NCI-H1105 treated with DMSO at 0.1 percent for 48 hours (cell line): ENCODE measurements around the gene OVOL2.
"Not testable (repeated sequence)": the region's sequence is repeated elsewhere in the genome, so short reads cannot be mapped to it uniquely, and the experiment has no call there.

Experiments used
- DNase-seq: peaks from one replicate; lab custom pipeline; 2025; lab: John Stamatoyannopoulos, UW

The OVOL2 gene

DNA sequence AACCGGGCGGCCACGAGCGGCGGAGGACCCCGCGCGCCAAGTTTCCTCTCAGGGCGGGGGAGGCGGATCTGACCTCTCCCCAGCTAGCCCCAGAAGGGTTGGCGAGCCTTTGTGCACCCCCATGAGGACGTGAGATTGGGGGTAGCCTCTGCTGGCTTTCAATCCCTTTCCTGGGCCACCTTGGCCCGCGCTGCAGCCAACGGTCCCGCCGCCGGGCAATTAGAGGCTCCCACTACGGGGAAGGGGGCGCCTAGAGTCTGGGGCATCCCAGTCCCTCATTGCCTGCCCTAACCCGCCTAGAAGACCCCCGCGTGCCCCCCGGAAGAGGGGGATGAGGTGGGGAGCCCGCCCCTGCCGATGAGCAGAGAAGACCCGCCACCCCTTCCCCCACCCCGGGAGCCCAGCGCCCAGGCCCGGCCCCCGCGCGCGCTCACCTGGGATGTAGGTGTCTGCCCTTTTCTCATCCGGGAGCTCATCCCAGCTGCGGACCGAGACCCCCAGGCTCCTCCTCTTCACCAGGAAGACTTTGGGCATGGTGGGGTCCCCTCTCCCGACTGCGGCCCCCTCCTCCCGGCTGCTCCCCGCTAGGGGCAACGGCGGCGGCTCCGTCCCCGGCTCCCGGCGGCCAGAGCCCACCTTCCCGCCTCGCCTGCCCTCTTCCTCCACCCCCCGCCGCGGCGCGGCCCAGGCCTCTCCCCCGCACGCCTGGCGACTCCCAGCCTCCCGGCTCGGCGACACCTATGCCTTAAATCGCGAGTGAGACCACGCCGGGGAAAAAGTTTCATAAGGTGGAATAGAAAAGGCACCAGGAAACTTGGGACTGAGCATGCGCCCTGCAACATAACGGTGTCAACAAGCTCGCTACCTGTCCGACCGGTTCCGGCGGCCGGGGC lies at the start of gene OVOL2:
Gene OVOL2 (minus strand): TSS at position 816 of the 893 bp plus-strand sequence. CDS start 282 bp downstream, at position 534.
- DNase-seq = peak; percentile 80

DNA sequence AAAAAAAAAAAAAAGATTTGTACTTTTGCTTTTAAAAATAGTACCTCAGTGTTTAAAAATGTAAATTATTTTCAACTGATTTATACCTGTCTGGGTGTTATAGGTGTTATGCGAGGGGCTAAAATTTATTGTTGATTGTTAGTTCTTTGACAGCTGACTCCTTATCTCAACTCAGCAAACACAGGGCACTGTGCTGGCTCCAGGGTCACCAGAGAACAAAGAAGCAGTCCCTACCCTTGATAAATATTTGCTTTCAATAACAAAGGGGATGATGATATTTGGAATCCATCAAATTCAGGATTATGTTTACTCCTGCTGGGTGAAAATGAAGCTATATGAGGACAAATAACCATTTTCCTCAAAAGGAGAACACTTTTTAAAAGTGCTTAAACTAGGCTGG lies 45.8 kb upstream of the OVOL2 start:
- no peak for DNase-seq

DNA sequence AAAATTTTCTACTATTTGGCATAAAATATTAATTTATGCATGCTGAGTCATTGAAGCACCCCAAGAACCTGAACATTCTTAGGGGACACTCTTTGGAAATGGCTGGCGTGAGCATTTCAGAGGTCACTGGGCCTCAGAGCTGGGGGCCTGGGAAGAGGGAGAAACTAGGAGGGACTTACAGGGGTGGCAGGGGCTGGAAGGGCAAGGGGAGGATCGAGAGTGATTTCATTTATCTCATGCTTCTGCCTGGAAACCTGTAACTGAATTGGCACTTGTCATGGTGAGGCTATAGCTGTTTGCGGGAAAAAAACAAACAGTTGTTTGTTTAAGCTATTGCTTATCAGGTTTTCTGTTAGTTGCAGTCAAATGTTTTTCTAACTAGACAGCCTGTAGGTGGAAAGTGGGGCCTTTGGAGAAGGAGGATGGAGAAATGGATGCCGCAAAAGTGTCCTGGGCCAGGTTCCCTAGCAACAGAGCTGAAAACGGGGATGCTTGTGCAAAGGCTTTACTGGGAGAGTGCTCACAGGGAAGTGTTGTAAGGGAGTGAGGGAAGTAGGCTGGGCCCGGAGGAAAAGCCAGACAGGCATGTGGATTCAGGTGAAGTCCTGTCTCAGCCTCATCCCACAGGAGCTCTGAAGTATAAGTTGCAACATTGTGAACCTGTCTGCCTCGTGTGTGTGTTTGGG lies 43.6 kb upstream of the OVOL2 start:
- no peak for DNase-seq

DNA sequence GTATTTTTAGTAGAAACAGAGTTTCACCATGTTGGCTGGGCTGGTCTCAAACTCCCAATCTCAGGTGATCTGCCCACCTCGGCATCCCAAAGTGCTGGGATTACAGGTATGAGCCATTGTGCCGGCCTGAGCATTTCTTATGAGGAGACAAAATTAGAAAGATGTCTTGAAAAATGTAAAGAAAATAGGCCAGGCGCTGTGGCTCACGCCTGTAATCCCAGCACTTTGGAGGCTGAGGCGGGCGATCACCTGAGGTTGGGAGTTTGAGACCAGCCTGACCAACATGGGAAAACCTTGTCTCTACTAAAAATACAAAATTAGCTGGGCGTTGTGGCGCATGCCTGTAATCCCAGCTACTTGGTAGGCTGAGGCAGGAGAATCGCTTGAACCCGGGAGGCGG lies 42.9 kb upstream of the OVOL2 start:
- DNase-seq = not testable (repeated sequence)

DNA sequence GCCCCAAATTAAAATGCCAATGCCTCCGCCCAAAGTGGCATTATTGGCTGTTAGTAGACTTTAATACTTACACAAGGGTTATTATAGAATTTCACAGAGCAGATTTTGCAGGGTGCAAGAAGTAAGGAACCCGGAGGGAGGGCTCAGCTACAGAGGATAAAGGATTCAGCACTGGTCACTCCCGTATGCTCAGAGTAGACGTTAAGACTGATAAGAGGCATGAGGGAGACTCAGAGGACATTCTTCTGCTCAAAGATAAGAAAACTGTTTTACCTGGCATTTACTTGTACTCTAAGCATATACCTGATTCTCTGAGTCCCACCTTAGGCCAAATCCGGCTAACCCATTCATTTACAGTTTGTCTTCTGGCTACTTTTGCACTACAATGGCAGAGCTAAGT lies 36.5 kb upstream of the OVOL2 start:
- DNase-seq = no peak

DNA sequence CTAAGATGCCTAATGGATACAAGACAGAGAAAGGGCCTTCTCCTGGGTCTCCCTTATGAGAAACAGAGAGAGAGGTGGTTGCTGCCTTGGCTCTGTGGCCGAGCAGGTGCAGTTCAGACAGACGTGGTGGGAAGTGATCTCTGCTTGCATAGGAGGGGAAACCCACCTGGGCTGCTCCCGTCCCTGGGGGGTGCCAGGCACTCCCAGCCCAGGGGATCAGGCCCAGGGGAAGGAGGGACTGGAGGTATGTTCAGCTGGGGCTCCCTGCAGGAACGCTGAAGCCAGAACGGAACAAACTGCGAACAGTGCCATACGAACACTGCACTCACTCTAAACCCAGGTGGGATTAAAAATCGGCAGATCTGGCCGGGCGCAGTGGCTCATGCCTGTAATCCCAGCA lies 35.7 kb upstream of the OVOL2 start:
- no peak for DNase-seq

DNA sequence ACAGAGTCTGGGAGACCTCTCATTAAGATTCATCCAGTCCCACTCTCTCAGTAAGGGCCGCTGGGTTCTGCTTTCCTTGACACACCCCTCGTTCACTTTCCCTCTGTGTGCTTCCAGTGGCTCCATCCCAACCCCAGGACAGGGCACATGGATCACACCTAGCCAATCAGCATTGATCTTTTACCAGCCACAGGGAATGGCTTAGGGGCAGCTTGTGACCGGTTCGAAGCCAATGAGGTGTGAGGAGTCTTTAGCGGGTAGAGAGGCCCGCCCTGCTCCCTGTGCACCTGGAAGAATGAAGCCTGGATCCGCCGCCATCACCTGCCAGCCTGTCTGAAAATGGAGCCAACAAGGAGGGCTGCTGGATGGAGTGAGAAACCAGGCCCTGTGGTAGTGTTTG lies 35.2 kb upstream of the OVOL2 start:
- no peak for DNase-seq

DNA sequence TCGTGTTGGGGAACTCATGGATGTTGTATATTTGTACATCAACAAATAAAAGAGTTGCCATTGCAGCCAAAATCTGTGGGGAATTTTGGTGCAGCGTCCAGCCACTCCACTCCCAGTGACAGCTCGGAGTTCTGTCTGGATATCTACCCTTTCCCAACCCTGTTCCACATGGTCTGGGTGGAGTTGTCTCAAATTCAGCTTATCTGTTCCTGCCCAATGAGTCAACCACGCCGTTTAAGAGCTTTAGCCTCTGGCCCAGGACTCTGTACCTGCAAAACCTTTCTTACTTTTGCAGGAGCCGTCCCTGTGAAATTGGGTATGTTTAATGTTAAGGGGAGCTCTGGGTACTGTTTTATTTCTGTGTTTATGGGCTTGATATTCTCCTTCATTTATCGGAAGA lies 33.9 kb upstream of the OVOL2 start:
- DNase-seq = no peak

DNA sequence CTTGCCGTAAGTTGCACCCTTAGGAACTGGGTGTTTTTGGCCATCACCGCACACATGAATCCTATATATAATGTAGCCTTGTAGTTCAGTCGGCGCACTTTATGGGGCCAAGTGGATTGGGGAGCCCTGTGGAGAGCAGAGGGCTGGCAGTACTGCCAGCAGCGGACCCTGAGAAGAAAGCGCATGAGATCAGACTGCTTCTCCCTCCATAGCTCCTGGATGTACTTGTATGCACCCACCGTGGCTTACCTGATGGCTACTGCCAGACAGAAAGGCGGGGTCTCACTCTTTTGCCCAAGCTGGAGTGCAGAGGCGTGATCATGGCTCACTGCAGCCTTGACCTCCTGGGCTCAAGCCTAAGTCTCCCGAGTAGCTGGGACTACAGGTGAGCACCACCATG lies 32.8 kb upstream of the OVOL2 start:
- no peak for DNase-seq

DNA sequence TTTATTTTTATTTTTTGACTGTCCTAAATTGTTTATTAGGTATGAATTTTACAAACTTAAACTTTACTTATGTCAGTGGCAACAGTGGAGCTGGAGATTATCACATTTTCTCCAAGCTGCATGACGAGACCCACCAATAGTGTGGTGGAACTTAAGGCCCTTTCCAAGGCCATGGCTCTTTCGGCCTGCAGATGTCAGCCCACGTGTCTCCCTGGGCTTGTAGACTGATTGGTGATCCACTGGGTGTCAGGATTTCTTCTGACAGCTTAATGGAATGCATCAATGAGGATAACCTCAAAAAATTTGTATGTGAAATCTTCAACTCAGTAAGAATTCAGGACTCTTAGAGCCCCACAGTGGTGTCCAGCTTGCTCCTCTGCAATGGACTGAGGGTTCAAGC lies 32.3 kb upstream of the OVOL2 start:
- DNase-seq = no peak

DNA sequence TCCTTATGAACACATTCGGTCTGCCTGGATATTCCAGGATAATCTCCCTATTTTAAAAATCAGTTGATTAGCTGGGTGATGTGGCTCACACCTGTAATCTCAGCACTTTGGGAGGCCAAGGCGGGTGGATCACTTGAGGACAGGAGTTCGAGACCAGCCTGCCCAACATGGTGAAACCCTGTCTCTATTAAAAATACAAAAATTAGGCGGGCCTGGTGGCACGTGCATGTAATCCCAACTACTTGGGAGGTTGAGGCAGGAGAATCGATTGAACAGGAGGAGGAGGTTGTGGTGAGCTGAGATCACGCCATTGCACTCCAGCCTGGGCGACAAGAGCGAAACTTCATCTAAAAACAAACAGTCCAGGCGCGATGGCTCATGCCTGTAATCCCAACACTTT lies 31.1 kb upstream of the OVOL2 start:
- not testable (repeated sequence) for DNase-seq

DNA sequence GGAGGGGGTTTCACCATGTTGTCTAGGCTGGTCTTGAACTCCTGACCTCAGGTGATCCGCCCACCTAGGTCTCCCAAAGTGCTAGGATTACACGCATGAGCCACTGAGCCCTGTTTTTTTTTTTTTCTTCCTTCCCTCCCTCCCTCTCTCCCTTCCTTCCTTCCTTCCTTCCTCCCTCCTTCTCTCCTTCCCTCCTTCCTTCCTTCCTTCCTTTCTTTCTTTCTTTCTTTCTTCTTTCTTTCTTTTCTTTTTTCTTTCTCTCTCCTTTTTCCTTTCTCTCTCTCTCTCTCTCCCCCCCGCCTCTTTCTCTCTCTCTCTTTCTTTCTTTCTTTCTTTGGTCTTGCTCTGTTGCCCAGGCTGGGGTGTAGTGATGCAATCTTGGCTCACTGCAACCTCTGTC lies 30.6 kb upstream of the OVOL2 start:
- DNase-seq = not testable (repeated sequence)

DNA sequence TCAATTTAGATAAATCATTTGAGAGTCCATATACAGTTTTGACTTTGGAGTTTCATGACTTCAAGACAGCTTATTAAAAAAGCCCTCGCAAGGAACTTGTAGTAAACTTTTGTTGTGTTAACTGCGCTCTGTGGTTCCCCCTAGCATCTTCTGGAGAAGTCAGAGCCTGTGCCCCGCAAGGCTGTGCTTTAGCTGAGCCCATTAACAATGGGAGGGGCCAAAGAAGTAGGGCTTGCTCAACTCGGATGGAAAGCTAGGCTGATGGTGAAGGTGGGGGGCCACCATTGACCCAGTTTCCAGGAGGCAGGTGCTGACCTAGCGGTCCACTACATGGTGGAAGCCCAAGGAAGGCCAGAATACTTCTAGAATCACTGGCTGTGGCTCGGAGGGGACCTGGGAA lies 29.3 kb upstream of the OVOL2 start:
- DNase-seq = no peak

DNA sequence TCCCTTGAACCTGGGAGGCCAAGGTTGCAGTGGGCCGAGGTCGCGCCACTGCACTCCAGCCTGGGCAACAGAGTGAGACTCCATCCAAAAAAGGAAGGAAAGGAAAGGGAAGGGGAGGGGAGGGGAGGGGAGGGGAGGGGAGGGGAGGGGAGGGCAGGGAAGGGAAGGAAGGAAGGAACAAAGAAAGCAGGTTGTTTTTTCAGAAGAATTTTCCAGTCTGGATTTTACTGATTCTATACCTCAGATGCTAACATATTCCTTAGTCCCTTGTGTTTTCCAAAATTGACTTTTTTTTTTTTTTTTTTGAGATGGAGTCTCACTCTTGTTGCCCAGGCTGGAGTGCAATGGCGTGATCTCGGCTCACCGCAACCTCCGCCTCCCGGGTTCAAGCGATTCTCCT lies 23.1 kb upstream of the OVOL2 start:
- DNase-seq = not testable (repeated sequence)

DNA sequence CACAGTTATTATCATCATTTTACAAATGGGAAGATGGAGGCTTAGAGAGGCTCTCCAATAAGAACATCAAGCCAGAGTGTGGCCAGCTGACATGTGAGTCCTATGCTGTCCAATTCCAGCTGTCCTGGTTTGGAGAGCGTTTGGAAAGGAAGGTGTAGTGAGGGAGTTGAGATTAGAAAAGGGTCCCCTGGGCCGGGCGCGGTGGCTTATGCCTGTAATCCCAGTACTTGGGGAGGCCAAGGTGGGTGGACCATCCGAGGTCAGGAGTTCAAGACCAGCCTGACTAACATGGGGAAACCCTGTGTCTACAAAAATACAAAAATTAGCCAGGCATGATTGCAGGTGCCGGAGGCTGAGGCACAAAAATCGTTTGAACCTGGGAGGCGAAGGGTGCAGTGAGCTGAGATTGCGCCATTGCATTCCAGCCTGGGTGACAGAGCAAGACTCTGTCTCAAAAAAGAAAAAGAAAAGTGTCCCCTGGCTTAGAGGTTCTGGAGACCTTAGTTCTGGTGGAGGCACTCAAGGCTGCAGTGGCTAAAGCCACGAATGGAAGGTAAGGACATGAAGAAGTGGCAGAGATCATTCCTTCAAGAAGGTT lies 22.1 kb upstream of the OVOL2 start:
- DNase-seq = no peak

DNA sequence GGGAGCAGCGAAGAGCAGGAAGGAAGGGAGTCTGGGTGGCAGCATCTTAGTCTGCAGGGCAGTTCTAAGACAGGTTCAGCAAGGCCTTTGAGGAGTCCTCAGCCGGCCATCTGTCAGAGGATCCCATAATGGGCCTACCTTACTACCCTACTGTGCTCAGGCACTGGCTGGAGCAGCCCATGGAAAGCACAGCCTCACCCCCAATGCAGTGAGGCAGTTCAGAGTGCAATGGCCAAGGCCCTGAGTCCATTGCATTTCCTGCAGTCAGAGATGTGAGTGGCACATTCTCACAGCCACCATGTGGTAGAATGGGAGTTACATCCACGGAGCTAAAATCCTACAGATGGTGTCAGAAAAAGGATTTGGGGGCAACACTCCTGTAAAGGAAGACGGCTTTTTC lies 19.4 kb upstream of the OVOL2 start:
- DNase-seq = no peak

DNA sequence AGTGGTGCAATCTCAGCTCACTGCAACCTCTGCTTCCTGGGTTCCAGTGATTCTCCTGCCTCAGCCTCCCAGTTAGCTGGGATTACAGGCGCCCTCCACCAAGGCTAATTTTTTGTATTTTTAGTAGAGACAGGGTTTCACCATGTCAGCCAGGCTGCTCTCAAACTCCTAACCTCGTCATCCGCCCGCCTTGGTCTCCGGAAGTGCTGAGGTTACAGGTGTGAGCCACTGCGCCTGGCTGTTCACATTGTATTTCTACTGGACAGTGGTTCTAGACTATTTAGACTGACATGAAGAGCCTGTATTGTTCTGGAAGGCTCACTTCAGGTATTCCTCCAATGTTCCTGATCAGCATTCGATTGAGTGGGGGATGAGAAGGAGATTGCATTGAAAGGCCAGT lies 14.8 kb upstream of the OVOL2 start:
- no peak for DNase-seq

DNA sequence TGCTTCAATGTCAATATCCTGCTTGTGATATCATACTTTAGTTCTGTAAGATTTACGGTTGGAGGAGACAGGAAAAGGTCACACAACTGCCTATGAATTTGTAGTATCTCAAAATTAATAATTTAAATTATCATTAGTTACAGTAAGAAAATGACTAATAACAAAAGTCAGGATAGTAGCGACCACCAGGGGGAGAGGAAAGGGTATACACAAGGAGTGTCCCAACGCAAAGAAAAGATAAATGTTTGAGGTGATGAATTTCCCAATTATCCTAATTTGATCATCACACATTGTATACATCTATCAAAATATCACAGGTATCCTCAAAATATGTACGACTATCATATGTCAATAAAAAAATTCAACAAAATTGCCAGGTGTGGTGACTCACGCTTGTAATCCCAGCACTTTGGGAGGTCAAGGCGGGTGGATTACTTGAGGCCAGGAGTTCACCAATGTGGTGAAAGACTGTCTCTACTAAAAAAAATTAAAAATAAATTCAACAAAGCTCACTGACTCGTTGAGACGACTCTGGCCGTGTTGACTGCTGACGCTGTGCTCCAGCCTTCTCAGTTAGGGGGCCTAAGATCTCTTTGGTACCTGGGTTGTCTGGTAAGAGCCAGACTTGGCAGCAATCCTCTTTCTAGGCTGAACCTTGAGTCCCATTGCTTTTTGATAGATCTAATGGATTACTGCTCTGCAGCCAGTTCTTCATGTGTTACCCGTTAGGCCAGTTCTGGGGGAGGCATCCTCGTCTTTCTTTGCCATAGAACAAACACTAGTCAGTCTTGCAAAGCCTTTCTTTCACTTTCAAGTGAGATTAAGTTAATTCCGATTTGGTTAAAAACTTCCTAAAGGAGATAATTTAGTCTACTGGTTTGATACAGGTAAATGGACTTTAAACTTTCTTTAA lies 9.0 kb upstream of the OVOL2 start:
- DNase-seq = no peak

DNA sequence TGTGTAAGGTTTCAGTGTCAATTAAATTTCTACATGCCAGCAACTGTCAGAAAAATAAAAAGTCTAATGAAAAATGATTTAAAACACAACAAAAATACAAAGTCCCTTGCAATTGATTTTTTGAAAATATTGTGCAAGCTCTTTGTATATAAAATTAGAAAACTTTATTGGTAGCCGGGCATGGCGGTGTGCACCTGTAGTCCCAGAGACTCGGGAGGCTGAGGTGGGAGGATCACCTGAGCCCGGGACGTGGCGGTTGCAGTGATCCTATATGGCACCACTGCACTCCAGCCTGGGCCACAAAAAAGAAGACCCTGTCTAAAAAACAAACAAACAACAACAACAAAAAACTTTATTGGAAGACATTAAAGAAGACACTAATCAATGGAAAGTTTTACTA lies 6.0 kb upstream of the OVOL2 start:
- DNase-seq = no peak

DNA sequence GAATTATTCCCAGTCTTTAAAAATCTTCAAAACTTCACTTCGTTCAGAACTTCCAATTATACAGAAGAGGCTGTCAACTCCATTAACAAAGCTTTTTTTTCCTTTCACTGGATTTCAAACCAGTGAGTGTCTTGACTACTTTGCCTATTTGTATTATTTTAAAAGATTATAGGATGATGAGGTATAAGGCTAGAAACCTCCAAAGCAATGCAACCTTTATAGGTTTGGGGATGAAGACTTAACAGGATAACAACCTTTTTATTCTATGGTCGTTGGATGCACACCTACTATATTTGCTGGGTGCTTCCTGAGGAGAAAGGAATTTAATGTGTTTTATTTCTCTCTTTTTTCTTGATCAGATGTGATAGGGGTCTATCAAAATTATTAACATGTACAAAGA lies 1.9 kb upstream of the OVOL2 start:
- no peak for DNase-seq

DNA sequence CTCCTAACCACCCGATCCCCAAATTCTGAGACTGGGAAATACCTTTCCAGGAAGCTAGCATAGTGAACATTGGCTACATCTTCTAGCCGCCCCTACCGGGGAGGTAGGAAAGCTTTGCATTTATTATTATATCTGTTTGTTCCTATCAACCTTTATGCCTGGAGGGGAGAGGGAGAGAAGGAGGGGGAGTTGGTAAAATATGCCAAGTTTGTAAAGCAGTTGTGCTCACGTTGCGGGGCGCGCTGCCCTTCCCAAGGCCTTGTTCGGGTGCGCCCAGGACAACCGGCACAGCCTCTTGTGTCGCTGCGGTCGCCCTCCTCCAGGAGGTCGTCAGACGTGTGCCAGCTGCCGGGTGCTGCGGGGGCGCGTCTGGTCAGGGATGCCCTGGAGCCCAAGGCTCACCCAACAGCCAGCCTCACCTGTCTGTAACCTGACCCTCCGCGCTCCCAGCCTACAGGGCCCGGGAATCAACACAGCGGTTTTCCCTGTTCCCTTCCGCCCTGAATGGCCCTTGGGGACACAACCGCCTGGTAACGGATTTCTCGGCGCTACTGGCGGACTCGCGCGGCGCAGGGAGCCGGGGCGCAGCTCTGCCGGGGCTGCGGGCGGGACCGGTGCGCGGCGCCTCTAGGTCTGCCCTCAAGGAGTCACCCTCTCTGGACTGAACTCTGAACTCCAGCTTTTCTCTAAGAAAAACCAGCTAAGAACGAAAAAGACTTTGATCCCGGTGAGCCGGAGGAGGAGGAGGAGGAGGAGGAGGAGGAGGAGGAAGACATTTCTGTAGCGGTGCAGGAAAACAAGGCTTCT lies 1.1 kb upstream of the OVOL2 start:
- peak; percentile 94 for DNase-seq
